Upper lobe of right lung (tissue), 1 donor: ENCODE data around the gene GABRB1. TPM values are rescaled to one million over a fixed set of nuclear protein-coding genes. Genes with fewer than 3 reads are reported as not detected.

Source experiments
- ATAC-seq: fragments of 200-7000 bp; cut with Tn5 transposase; one replicate; pipeline ENCODE4 v1.9.1; 2020; ENCODE audit warnings: mild to moderate bottlenecking, moderate library complexity
- DNase-seq: peaks from one replicate; pipeline ENCODE4 v3.0.0-alpha.2; 2020
- H3K27ac ChIP-seq: fragments of 200-600 bp; one replicate; pipeline ENCODE4 v1.8.0; 2022
- H3K27me3 ChIP-seq: fragments of 200-600 bp; one replicate; pipeline ENCODE4 v1.8.0; 2022; ENCODE audit warnings: mild to moderate bottlenecking
- H3K36me3 ChIP-seq: fragments of 200-600 bp; one replicate; pipeline ENCODE4 v1.8.0; 2022
- H3K4me1 ChIP-seq: fragments of 200-600 bp; one replicate; pipeline ENCODE4 v1.8.0; 2022
- H3K4me3 ChIP-seq: fragments of 200-600 bp; one replicate; pipeline ENCODE4 v1.8.0; 2022; ENCODE audit warnings: mild to moderate bottlenecking
- H3K9me3 ChIP-seq: fragments of 200-600 bp; one replicate; pipeline ENCODE4 v1.8.0; 2022
- CTCF ChIP-seq: fragments of 200-600 bp; IDR thresholded peaks from one replicate; pipeline ENCODE4 v1.8.0; 2022; ENCODE audit warnings: antibody characterized with exemption
- intact Hi-C: fragments of 100-400 bp; cut with DNase I; formaldehyde crosslinking; loops from one replicate; pipeline ENCODE4 v1.11.0; 2022
- total RNA-seq: library from RNA; stranded (reverse); fragmentation: NEBNext Ultra II Directional; extraction: Animal tissue kit (Norgen Biotek cat#: 25700); gene quantifications from one replicate; pipeline ENCODE4 v1.2.1, GENCODE V29; 2021
- donor health status: DM: no; HTN: yes; CAD: no; lungs with severe emphysema.

Gene GABRB1
- total RNA-seq, 1 donor from 2014 or later = not detected

DNA sequence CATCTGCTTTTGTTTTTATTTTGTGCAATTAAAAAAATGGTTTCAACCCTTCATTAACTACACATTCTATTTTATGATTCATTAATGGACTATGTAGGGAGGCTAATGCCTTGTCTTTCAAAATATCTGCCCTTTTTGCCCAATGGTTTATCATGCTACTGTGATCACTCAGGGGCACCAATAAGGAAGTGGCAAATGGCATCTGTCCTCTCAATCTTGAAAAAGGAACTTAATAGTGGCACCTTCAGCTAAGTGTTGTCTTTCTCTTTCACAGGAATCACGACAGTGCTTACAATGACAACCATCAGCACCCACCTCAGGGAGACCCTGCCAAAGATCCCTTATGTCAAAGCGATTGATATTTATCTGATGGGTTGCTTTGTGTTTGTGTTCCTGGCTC, 375.0 kb downstream of the GABRB1 start:
- Histone ChIP-seq H3K4me1 (no peaks in the 10 kb centered on the region), H3K27me3 (no peaks in the 10 kb centered on the region), H3K9me3 (no peaks in the 10 kb centered on the region), H3K4me3 (no peak overlapping the region), H3K27ac (no peak overlapping the region), H3K36me3 (no peaks in the 10 kb centered on the region)
- DNase-seq (no peak), ATAC-seq (no peak)
- no peak for TF ChIP-seq CTCF
- intact Hi-C loops = no loop called here

- Histone ChIP-seq H3K27ac (no peak overlapping the region), H3K4me3 (no peak overlapping the region), H3K27me3 (no peaks in the 10 kb centered on the region), H3K36me3 (no peaks in the 10 kb centered on the region), H3K9me3 (no peaks in the 10 kb centered on the region), H3K4me1 (no peaks in the 10 kb centered on the region)
- intact Hi-C loops = no loop called here
- no peak for DNase-seq
- no peak for TF ChIP-seq CTCF
- no peak for ATAC-seq
These were observed 378.9 kb downstream of the GABRB1 start for GRCh38 chr4:47410271-47410670.

DNA sequence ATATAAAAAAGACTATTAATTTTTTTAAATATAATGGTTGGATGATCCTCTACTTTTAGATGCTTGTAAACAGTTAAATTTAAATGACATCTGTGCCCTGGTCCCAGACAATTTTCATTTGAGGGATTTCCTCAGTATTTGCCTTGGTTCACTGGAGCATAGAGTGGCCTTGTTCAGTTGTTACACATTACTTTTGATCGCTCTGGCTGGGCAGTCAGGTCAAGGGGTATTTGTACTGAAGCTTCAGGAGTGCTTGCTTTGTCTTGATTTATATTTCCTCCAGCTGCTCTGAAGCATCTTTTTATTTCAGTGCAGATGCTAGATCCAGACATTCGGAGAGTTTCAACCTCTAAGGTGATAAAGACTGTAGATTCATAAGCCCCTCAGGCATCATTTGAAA, 382.2 kb downstream of the GABRB1 start:
- intact Hi-C loops = no loop called here
- Histone ChIP-seq H3K4me1 (no peaks in the 10 kb centered on the region), H3K4me3 (no peak overlapping the region), H3K27me3 (no peaks in the 10 kb centered on the region), H3K36me3 (no peaks in the 10 kb centered on the region), H3K9me3 (no peaks in the 10 kb centered on the region), H3K27ac (no peak overlapping the region)
- ATAC-seq = no peak
- DNase-seq = no peak
- no peak for TF ChIP-seq CTCF

GRCh38 chr4:47415719-47416118, 384.4 kb downstream of the GABRB1 start:
- no peak for TF ChIP-seq CTCF
- no peaks in the 10 kb centered on the region for H3K36me3 ChIP-seq
- DNase-seq (no peak), ATAC-seq (no peak)
- H3K27me3 ChIP-seq = no peaks in the 10 kb centered on the region
- intact Hi-C loops = no loop called here
- no peak overlapping the region for H3K27ac ChIP-seq
- no peak overlapping the region for H3K4me3 ChIP-seq
- H3K4me1 ChIP-seq = no peaks in the 10 kb centered on the region
- no peaks in the 10 kb centered on the region for H3K9me3 ChIP-seq

GRCh38 chr4:47418147-47418546, 386.8 kb downstream of the GABRB1 start:
- ATAC-seq = no peak
- intact Hi-C loops = no loop called here

More at GRCh38 chr4:47418147-47418546, 386.8 kb downstream of the GABRB1 start:
- no peak for TF ChIP-seq CTCF
- H3K4me1 ChIP-seq = no peaks in the 10 kb centered on the region
- H3K27me3 ChIP-seq = no peaks in the 10 kb centered on the region
- no peaks in the 10 kb centered on the region for H3K9me3 ChIP-seq
- DNase-seq = no peak
- H3K27ac ChIP-seq = no peak overlapping the region
- no peaks in the 10 kb centered on the region for H3K36me3 ChIP-seq
- no peak overlapping the region for H3K4me3 ChIP-seq
